IMR-90 (cell line): ENCODE measurements around the gene PLPP6. TPM values are rescaled to one million over a fixed set of nuclear protein-coding genes. Genes with fewer than 3 reads are reported as not detected.

ENCODE experiments used
- ATAC-seq: fragments of 200-7000 bp; cut with Tn5 transposase; 2 replicates; pipeline ENCODE4 v1.9.1; 2020; ENCODE audit warnings: low read depth, mild to moderate bottlenecking, moderate library complexity
- BruUV-seq: library from RNA; stranded (reverse); fragments of 400-500 nt; replicated peaks from 2 replicates; lab custom pipeline; 2021; lab: Mats Ljungman, UMichigan
- CTCF ChIA-PET: fragments of 300-600 bp; formaldehyde crosslinking; extraction: SDS; loops from one replicate; lab custom pipeline; 2021; ENCODE audit warnings: antibody characterized with exemption; lab: Yijun Ruan, JAX
- POLR2A ChIA-PET: fragments of 300-600 bp; sonication (Branson Sonifier 250); formaldehyde crosslinking; loops from one replicate; lab custom pipeline; 2022; ENCODE audit warnings: antibody characterized with exemption; ENCODE audit not compliant: unreplicated experiment; lab: Charles Lee
- DNase-seq: peaks from one replicate; pipeline ENCODE4 v3.0.0; 2013
- H2AFZ ChIP-seq: replicated peaks from 2 replicates; pipeline ENCODE3; 2013; ENCODE audit warnings: low read length, mild to moderate bottlenecking; ENCODE audit not compliant: poor library complexity
- H2AK5ac ChIP-seq: 2 replicates; pipeline ENCODE4 v1.6.1; 2013; ENCODE audit warnings: low read depth, low read length, inconsistent platforms
- H2AK9ac ChIP-seq: replicated peaks from 2 replicates; pipeline ENCODE3; 2013; ENCODE audit warnings: mild to moderate bottlenecking, low read depth, low read length, moderate library complexity; ENCODE audit not compliant: poor library complexity
- H2BK120ac ChIP-seq: 2 replicates; pipeline ENCODE4 v1.6.1; 2013; ENCODE audit warnings: low read depth, low read length, inconsistent platforms
- H2BK15ac ChIP-seq: 3 replicates; pipeline ENCODE4 v1.6.1; 2013; ENCODE audit warnings: low read depth, low read length, inconsistent platforms
- H2BK20ac ChIP-seq: 2 replicates; pipeline ENCODE4 v1.6.1; 2013; ENCODE audit warnings: low read depth, mild to moderate bottlenecking, inconsistent platforms, low read length, moderate library complexity
- H2BK5ac ChIP-seq: 2 replicates; pipeline ENCODE4 v1.6.1; 2013; ENCODE audit warnings: mild to moderate bottlenecking, low read depth, low read length, inconsistent platforms; ENCODE audit not compliant: poor library complexity, severe bottlenecking
- H3K14ac ChIP-seq: replicated peaks from 2 replicates; pipeline ENCODE4 v1.6.1; 2013; ENCODE audit warnings: low read depth, low read length, inconsistent platforms
- H3K18ac ChIP-seq: 2 replicates; pipeline ENCODE4 v1.6.1; 2013; ENCODE audit warnings: low read depth, low read length, control low read depth
- H3K23ac ChIP-seq: 2 replicates; pipeline ENCODE4 v1.6.1; 2013; ENCODE audit warnings: low read depth, low read length, inconsistent platforms
- H3K27ac ChIP-seq: 2 replicates; pipeline ENCODE4 v1.5.1; 2013; ENCODE audit warnings: mild to moderate bottlenecking, control low read depth, low read length; ENCODE audit not compliant: insufficient read depth
- H3K27me3 ChIP-seq: 2 replicates; pipeline ENCODE4 v1.6.1; 2013; ENCODE audit warnings: low read length; ENCODE audit not compliant: control insufficient read depth, insufficient read depth
- H3K36me3 ChIP-seq: 2 replicates; pipeline ENCODE4 v1.6.1; 2013; ENCODE audit warnings: low read length, mixed read lengths; ENCODE audit not compliant: control insufficient read depth, insufficient read depth
- H3K4ac ChIP-seq: 2 replicates; pipeline ENCODE4 v1.6.1; 2013; ENCODE audit warnings: low read depth, low read length, inconsistent platforms
- H3K4me1 ChIP-seq: 2 replicates; pipeline ENCODE4 v1.6.1; 2013; ENCODE audit warnings: low read length, mixed read lengths; ENCODE audit not compliant: control insufficient read depth, insufficient read depth
- H3K4me2 ChIP-seq: 2 replicates; pipeline ENCODE4 v1.6.1; 2013; ENCODE audit warnings: low read depth, mild to moderate bottlenecking, control low read depth, low read length, moderate library complexity
- H3K4me3 ChIP-seq: 2 replicates; pipeline ENCODE4 v1.5.1; 2013; ENCODE audit warnings: low read depth, mild to moderate bottlenecking, control low read depth, low read length, moderate library complexity; ENCODE audit not compliant: insufficient read depth
- H3K56ac ChIP-seq: 2 replicates; pipeline ENCODE4 v1.6.1; 2013; ENCODE audit warnings: low read length, inconsistent platforms; ENCODE audit not compliant: insufficient read depth; ENCODE audit errors: extremely low read depth
- H3K79me1 ChIP-seq, 2 experiments: 2 replicates each; pipeline ENCODE4 v1.6.1; 2013; ENCODE audit warnings: low read length in 2 of 2, inconsistent platforms in 1 of 2, low read depth in 1 of 2
- H3K9ac ChIP-seq: 2 replicates; pipeline ENCODE4 v1.6.1; 2013; ENCODE audit warnings: low read depth, low read length, control low read depth
- H3K9me1 ChIP-seq: 2 replicates; pipeline ENCODE4 v1.6.1; 2013; ENCODE audit warnings: low read length, inconsistent platforms; ENCODE audit not compliant: insufficient read depth
- H3K9me3 ChIP-seq: 2 replicates; pipeline ENCODE4 v1.6.1; 2013; ENCODE audit warnings: low read length; ENCODE audit not compliant: control insufficient read depth, insufficient read depth
- H4K20me1 ChIP-seq: 2 replicates; pipeline ENCODE4 v1.6.1; 2013; ENCODE audit warnings: low read length, inconsistent platforms; ENCODE audit not compliant: insufficient read depth
- H4K5ac ChIP-seq: 2 replicates; pipeline ENCODE4 v1.6.1; 2013; ENCODE audit warnings: mild to moderate bottlenecking, low read depth, low read length, control low read depth
- H4K8ac ChIP-seq, 2 experiments: 2 replicates each; pipeline ENCODE4 v1.6.1; 2013; ENCODE audit warnings: low read depth in 2 of 2, low read length in 2 of 2, control low read depth in 1 of 2, inconsistent platforms in 1 of 2
- H4K91ac ChIP-seq: 2 replicates; pipeline ENCODE4 v1.6.1; 2013; ENCODE audit warnings: low read depth, low read length, inconsistent platforms; ENCODE audit not compliant: insufficient read depth
- BHLHE40 ChIP-seq: fragments of 150-350 bp; IDR thresholded peaks from 2 replicates; pipeline ENCODE4 v1.6.1; 2016; ENCODE audit warnings: mild to moderate bottlenecking, low read depth, low read length
- CHD1 ChIP-seq: IDR thresholded peaks from 2 replicates; pipeline ENCODE4 v1.6.1; 2012; ENCODE audit warnings: low read depth, low read length, improper control_type of control experiment
- FOS ChIP-seq: fragments of 150-350 bp; IDR thresholded peaks from 2 replicates; pipeline ENCODE4 v1.6.1; 2016; ENCODE audit warnings: low read depth, low read length
- MAFK ChIP-seq: IDR thresholded peaks from 2 replicates; pipeline ENCODE4 v1.6.1; 2012; ENCODE audit warnings: low read depth, low read length, improper control_type of control experiment
- MAZ ChIP-seq: IDR thresholded peaks from 2 replicates; pipeline ENCODE4 v1.6.1; 2012; ENCODE audit warnings: low read depth, mild to moderate bottlenecking, low read length, improper control_type of control experiment, moderate library complexity, borderline replicate concordance
- MXI1 ChIP-seq: IDR thresholded peaks from 2 replicates; pipeline ENCODE4 v1.6.1; 2012; ENCODE audit warnings: low read depth, mild to moderate bottlenecking, low read length, moderate library complexity, borderline replicate concordance
- POLR2A ChIP-seq: IDR thresholded peaks from 2 replicates; pipeline ENCODE4 v1.6.1; 2012; ENCODE audit warnings: mild to moderate bottlenecking, low read depth, low read length
- RAD21 ChIP-seq: IDR thresholded peaks from 2 replicates; pipeline ENCODE4 v1.6.1; 2012; ENCODE audit warnings: low read length, improper control_type of control experiment
- RFX5 ChIP-seq: IDR thresholded peaks from 2 replicates; pipeline ENCODE4 v1.8.0; 2012; ENCODE audit warnings: low read depth, mild to moderate bottlenecking, low read length, moderate library complexity
- SMC3 ChIP-seq: fragments of 150-350 bp; IDR thresholded peaks from 2 replicates; pipeline ENCODE4 v1.6.1; 2016; ENCODE audit warnings: low read depth, mild to moderate bottlenecking, antibody characterized with exemption, low read length, moderate library complexity
- WGBS, 2 experiments: methylation state at CpG; one replicate each; pipeline versions ENCODE4 v1.1.5 to v1.1.7; 2013; ENCODE audit warnings: missing lambda C conversion rate in 2 of 2; ENCODE audit not compliant: insufficient read length in 1 of 2; ENCODE audit errors: extremely low coverage in 2 of 2; 5-methylcytosine and 5-hydroxymethylcytosine counted together
- dilution Hi-C: fragments of 300-500 bp; cut with HindIII; formaldehyde crosslinking; loops from one replicate; pipeline ENCODE4 v1.14.3; 2018; ENCODE audit warnings: low sequenced_read_pairs; ENCODE audit not compliant: unreplicated experiment
- in situ Hi-C: fragments of 300-500 bp; cut with MboI; formaldehyde crosslinking; loops from 3 replicates; pipeline ENCODE4 v1.14.3; 2019; ENCODE audit warnings: low sequenced_read_pairs, inconsistent platforms, mixed read lengths
- intact Hi-C: fragments of 100-400 bp; cut with micrococcal nuclease; formaldehyde crosslinking; loops from 2 replicates; pipeline ENCODE4 v1.10.0; 2022
- polyA plus RNA-seq, 3 experiments: library from polyadenylated mRNA; depleted of rRNA; stranded (reverse); fragments of >200 nt; gene quantifications; 2 replicates each; pipeline ENCODE4 v1.2.3, GENCODE V29; 2012; ENCODE audit warnings: low replicate concordance in 1 of 3
- total RNA-seq: library from RNA; depleted of rRNA; stranded (reverse); fragments of >200 nt; gene quantifications from 2 replicates; pipeline ENCODE4 v1.2.3, GENCODE V29; 2012
- TF ChIP-seq, protein P1 (sequence below): fragments of 150-350 bp; IDR thresholded peaks from 2 replicates; pipeline ENCODE4 v1.6.1; 2016; ENCODE audit warnings: low read depth, mild to moderate bottlenecking, low read length, moderate library complexity, borderline replicate concordance
- TF ChIP-seq, protein P2 (sequence below): conservative IDR thresholded peaks from 2 replicates; pipeline ENCODE4 v1.5.1; 2012; ENCODE audit warnings: mild to moderate bottlenecking, low read depth, low read length, improper control_type of control experiment

Gene PLPP6
- total and polyA plus RNA-seq, 2 of the 4 experiments (the other 2 are of a cell fraction) = 3.4 to 5.9 TPM

DNA sequence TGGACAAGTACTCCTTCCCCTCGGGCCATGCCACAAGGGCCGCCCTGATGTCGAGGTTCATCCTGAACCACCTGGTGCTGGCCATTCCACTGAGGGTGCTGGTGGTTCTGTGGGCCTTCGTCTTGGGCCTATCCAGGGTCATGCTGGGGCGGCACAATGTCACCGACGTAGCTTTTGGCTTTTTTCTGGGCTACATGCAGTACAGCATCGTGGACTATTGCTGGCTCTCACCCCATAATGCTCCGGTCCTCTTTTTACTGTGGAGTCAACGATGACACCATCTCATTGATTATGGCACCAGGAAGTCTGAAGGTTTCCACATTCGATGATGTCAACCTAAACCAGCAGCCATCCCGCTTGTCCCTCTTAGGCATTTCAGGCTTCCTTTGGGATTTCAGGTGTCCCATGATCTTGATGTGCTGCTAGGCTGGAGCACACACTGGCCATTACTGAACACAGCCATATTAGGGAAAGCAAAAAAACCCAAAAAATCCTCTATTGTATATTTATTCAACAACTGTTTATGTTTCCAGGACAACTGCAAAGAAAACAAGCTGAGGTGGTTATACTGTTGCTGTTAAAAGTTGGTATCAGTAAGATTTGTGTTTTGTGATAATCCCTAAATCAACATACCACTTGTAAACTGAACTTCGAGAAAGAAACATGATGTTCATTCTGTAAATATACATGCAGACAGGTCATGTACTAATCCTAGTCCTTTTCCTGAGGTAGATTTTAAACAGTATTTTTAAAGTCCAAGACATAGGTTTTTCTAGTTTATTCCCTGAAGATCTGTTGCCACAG is 1.1 kb downstream of the PLPP6 start (continued):
- TF ChIP-seq, protein P1, sequence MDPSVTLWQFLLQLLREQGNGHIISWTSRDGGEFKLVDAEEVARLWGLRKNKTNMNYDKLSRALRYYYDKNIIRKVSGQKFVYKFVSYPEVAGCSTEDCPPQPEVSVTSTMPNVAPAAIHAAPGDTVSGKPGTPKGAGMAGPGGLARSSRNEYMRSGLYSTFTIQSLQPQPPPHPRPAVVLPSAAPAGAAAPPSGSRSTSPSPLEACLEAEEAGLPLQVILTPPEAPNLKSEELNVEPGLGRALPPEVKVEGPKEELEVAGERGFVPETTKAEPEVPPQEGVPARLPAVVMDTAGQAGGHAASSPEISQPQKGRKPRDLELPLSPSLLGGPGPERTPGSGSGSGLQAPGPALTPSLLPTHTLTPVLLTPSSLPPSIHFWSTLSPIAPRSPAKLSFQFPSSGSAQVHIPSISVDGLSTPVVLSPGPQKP = no peak

DNA sequence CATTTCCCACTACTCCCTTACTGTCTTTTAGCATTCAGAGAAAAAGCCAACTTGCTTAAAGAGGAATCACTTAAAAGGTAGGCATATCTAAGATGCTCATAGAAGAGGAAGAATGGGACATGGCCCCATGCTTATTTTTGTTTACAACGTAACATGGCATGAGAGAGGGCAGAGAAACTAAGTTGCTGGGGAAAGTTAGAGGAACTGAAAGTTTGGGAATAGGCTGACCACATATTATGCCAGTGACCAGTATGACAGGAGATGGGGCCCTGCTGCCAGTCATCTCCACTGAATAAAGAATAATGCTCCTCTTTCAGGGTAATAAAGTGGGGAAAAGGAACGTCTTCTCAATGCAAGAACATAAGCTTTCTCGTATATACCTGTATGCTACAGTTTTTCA is 1.9 kb downstream of the PLPP6 start:
- Histone ChIP-seq H3K79me1 (peaks cover 9 to 14% of the 10 kb centered on the region in 2 experiments; a peak in 3 of 4 replicates), H4K8ac (no peak overlapping the region), H3K14ac (no peak overlapping the region), H3K36me3 (no peaks in the 10 kb centered on the region), H3K23ac (no peak overlapping the region), H3K56ac (peak overlapping the region; percentile 19; the same call in 1 of the 2 replicates), H3K27me3 (no peaks in the 10 kb centered on the region; the same call in 1 of the 2 replicates), H3K4me1 (peaks cover 9% of the 10 kb centered on the region), H2BK120ac (no peak overlapping the region), H3K4me2 (peak overlapping the region; percentile 69), H2BK15ac (no peak overlapping the region), H3K18ac (no peak overlapping the region), H2AFZ (no peak overlapping the region), H3K9me3 (no peaks in the 10 kb centered on the region), H2AK9ac (no peak overlapping the region), H3K4me3 (no peak overlapping the region; the same call in 1 of the 2 replicates), H2BK5ac (no peak overlapping the region), H2BK20ac (0 out of 2 replicates have a peak overlapping the region, but pooled peaks have one; percentile 5), H3K27ac (no peak overlapping the region), H4K5ac (no peak overlapping the region), H2AK5ac (0 out of 2 replicates have a peak overlapping the region, but pooled peaks have one; percentile 35), H3K4ac (no peak overlapping the region), H3K9me1 (peaks cover 8% of the 10 kb centered on the region), H4K20me1 (no peaks in the 10 kb centered on the region), H4K91ac (no peak overlapping the region), H3K9ac (no peak overlapping the region)
- DNase-seq (no peak), ATAC-seq (no peak)
- in situ Hi-C loops (no loop called here), dilution Hi-C loops (no loop called here), intact Hi-C loops (loop anchor here (10.0 kb wide), 1 partner anchor 349 kb away; no protein-coding TSS in a partner anchor)
- ChIA-PET CTCF (no interaction called here), POLR2A (no interaction called here)
- whole genome bisulfite sequencing, 2 experiments = no CpG with 5 or more reads among the region's 3 CpGs
- no TSS peak for BruUV-seq
- no peak for TF ChIP-seq CHD1
- no peak for TF ChIP-seq MAZ
- TF ChIP-seq RFX5 = no peak
- no peak for TF ChIP-seq MAFK
- TF ChIP-seq RAD21 = no peak
- TF ChIP-seq POLR2A = no peak
- TF ChIP-seq FOS = no peak
- TF ChIP-seq BHLHE40 = no peak
- TF ChIP-seq SMC3 = no peak
- no peak for TF ChIP-seq MXI1
- TF ChIP-seq, protein P2, sequence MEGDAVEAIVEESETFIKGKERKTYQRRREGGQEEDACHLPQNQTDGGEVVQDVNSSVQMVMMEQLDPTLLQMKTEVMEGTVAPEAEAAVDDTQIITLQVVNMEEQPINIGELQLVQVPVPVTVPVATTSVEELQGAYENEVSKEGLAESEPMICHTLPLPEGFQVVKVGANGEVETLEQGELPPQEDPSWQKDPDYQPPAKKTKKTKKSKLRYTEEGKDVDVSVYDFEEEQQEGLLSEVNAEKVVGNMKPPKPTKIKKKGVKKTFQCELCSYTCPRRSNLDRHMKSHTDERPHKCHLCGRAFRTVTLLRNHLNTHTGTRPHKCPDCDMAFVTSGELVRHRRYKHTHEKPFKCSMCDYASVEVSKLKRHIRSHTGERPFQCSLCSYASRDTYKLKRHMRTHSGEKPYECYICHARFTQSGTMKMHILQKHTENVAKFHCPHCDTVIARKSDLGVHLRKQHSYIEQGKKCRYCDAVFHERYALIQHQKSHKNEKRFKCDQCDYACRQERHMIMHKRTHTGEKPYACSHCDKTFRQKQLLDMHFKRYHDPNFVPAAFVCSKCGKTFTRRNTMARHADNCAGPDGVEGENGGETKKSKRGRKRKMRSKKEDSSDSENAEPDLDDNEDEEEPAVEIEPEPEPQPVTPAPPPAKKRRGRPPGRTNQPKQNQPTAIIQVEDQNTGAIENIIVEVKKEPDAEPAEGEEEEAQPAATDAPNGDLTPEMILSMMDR = no peak
